Gastrocnemius medialis (tissue), 4 donors: ENCODE measurements around the gene DCAF11.

Experiments used
- CTCF ChIP-seq, 5 experiments: fragments of 450-650 bp in 3 of 5; fragments of 200-600 bp in 2 of 5; sonication (generic) in 2 of 5; IDR thresholded peaks in 4 of 5; conservative IDR thresholded peaks in 1 of 5; 1 replicate in 4 of 5; 2 replicates in 1 of 5; pipeline ENCODE4 v1.5.1; 2016 to 2019; ENCODE audit warnings: antibody characterized with exemption in 5 of 5, mild to moderate bottlenecking in 3 of 5, moderate library complexity in 3 of 5
- POLR2A ChIP-seq, 2 donors: fragments of 450-650 bp; IDR thresholded peaks; one replicate each; pipeline ENCODE4 v1.6.1; 2017; ENCODE audit warnings: antibody characterized with exemption in 2 of 2, mild to moderate bottlenecking in 2 of 2, moderate library complexity in 2 of 2

- no peak for TF ChIP-seq CTCF (IDR thresholded peaks at IDR 0.05 in 4 of 5, conservative IDR thresholded peaks at IDR 0.05 in 1 of 5)
- no peak for TF ChIP-seq POLR2A (IDR thresholded peaks at IDR 0.05)
Observed at GRCh38 chr14:24127673-24128072, 13.1 kb downstream of the DCAF11 start.
